Left ventricle myocardium inferior (tissue), 1 donor: ENCODE results near the gene FNDC3A. TPM values are rescaled to one million over a fixed set of nuclear protein-coding genes. Genes with fewer than 3 reads are reported as not detected.

Source experiments
- DNase-seq: peaks from one replicate; pipeline ENCODE4 v3.0.0-alpha.2; 2020
- H3K27ac ChIP-seq: fragments of 200-600 bp; replicated peaks from 2 replicates; pipeline ENCODE4 v1.8.0; 2021
- H3K27me3 ChIP-seq: fragments of 200-600 bp; 2 replicates; pipeline ENCODE4 v1.8.0; 2021; ENCODE audit warnings: low read depth
- H3K36me3 ChIP-seq: fragments of 200-600 bp; 2 replicates; pipeline ENCODE4 v1.8.0; 2021
- H3K4me1 ChIP-seq: fragments of 200-600 bp; 2 replicates; pipeline ENCODE4 v1.8.0; 2021
- H3K4me3 ChIP-seq: fragments of 200-600 bp; 2 replicates; pipeline ENCODE4 v1.8.0; 2021; ENCODE audit warnings: mild to moderate bottlenecking, moderate library complexity
- H3K9me3 ChIP-seq: fragments of 200-600 bp; replicated peaks from 2 replicates; pipeline ENCODE4 v1.8.0; 2021
- CTCF ChIP-seq: fragments of 200-600 bp; IDR thresholded peaks from 2 replicates; pipeline ENCODE4 v1.8.0; 2021; ENCODE audit warnings: antibody characterized with exemption, mild to moderate bottlenecking, borderline replicate concordance
- intact Hi-C: fragments of 100-400 bp; cut with micrococcal nuclease; formaldehyde crosslinking; loops from one replicate; pipeline ENCODE4 v1.11.0; 2022
- total RNA-seq: library from RNA; stranded (reverse); fragmentation: NEBNext Ultra II Directional; extraction: Animal tissue kit (Norgen Biotek cat#: 25700); gene quantifications from one replicate; pipeline ENCODE4 v1.2.1, GENCODE V29; 2021
- donor health status: DM: no; HTN: yes; CAD: no; lungs with severe emphysema.

FNDC3A gene
- total RNA-seq, 1 donor from 2014 or later: 18.9 TPM

- intact Hi-C loops: no loop called here
- Histone ChIP-seq H3K4me1 (no peaks in the 10 kb centered on the region), H3K36me3 (peaks cover 21% of the 10 kb centered on the region), H3K9me3 (peaks cover 24% of the 10 kb centered on the region), H3K4me3 (no peak overlapping the region), H3K27ac (no peak overlapping the region), H3K27me3 (no peaks in the 10 kb centered on the region)
- no peak for TF ChIP-seq CTCF
- DNase-seq: no peak
Measured at GRCh38 chr13:49026851-49027250, 51.1 kb downstream of the FNDC3A start.

GRCh38 chr13:49029570-49029969 is 53.9 kb downstream of the FNDC3A start:
- H3K4me1 ChIP-seq: no peaks in the 10 kb centered on the region
- H3K4me3 ChIP-seq: no peak overlapping the region
- no peak for TF ChIP-seq CTCF
- no peaks in the 10 kb centered on the region for H3K27me3 ChIP-seq
- H3K9me3 ChIP-seq: peaks cover 2% of the 10 kb centered on the region
- DNase-seq: no peak
- no peak overlapping the region for H3K27ac ChIP-seq
- intact Hi-C loops: no loop called here
- peaks cover 8% of the 10 kb centered on the region for H3K36me3 ChIP-seq

- no peak overlapping the region for H3K4me3 ChIP-seq
- no peak overlapping the region for H3K27ac ChIP-seq
- H3K36me3 ChIP-seq: peaks cover 5% of the 10 kb centered on the region
- no peaks in the 10 kb centered on the region for H3K27me3 ChIP-seq
- TF ChIP-seq CTCF: no peak
- no peaks in the 10 kb centered on the region for H3K9me3 ChIP-seq
- intact Hi-C loops: no loop called here
- no peaks in the 10 kb centered on the region for H3K4me1 ChIP-seq
- no peak for DNase-seq
Measured at GRCh38 chr13:49030213-49030612, 54.5 kb downstream of the FNDC3A start.

DNA sequence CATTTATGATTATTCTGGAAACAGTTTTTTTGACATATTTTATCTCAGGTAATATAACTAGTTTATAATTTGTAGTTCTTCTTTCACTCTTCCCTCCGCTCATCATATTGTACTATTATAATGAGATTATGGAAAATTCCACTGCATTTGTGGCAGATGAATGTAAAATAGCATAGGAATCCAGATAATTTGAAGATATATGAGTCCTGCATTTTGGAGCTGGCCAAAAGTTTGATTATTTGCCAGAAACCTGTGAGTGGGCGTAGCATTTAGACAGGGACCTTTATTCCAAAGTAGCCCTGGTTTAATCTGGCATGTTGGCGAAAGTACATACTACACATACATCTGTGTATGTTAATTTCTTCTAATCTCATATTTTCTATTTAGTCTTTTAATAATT is 65.2 kb downstream of the FNDC3A start:
- intact Hi-C loops: no loop called here
- no peak for DNase-seq
- no peak overlapping the region for H3K27ac ChIP-seq

GRCh38 chr13:49042476-49042875 is 66.8 kb downstream of the FNDC3A start:
- Histone ChIP-seq H3K4me3 (no peak overlapping the region), H3K27me3 (no peaks in the 10 kb centered on the region), H3K4me1 (no peaks in the 10 kb centered on the region), H3K9me3 (no peaks in the 10 kb centered on the region), H3K27ac (no peak overlapping the region), H3K36me3 (peaks cover 12% of the 10 kb centered on the region)
- no peak for DNase-seq
- no peak for TF ChIP-seq CTCF
- intact Hi-C loops: no loop called here

More for the DNA sequence above, 65.2 kb downstream of the FNDC3A start:
- Histone ChIP-seq H3K9me3 (no peaks in the 10 kb centered on the region), H3K27me3 (no peaks in the 10 kb centered on the region), H3K4me1 (no peaks in the 10 kb centered on the region), H3K36me3 (peaks cover 12% of the 10 kb centered on the region), H3K4me3 (no peak overlapping the region)
- no peak for TF ChIP-seq CTCF

- intact Hi-C loops: no loop called here
- Histone ChIP-seq H3K4me1 (no peaks in the 10 kb centered on the region), H3K27me3 (no peaks in the 10 kb centered on the region), H3K36me3 (peaks cover 12% of the 10 kb centered on the region), H3K9me3 (peaks cover 8% of the 10 kb centered on the region), H3K4me3 (no peak overlapping the region), H3K27ac (no peak overlapping the region)
- no peak for TF ChIP-seq CTCF
- DNase-seq: no peak
Measured at GRCh38 chr13:49044008-49044407, 68.3 kb downstream of the FNDC3A start.
